HepG2 (cell line): ENCODE data around the gene ARHGAP26. TPM values are rescaled to one million over a fixed set of nuclear protein-coding genes. Genes with fewer than 3 reads are reported as not detected.

ENCODE experiments used
- CCDC6 ChIP-seq: sonication (generic); formaldehyde crosslinking; IDR thresholded peaks from 2 replicates; pipeline ENCODE4 v1.8.1; 2022; ENCODE audit warnings: mild to moderate bottlenecking, missing genetic modification reagents, moderate library complexity
- DZIP1 ChIP-seq: sonication (generic); formaldehyde crosslinking; IDR thresholded peaks from 2 replicates; pipeline ENCODE4 v1.5.0; 2020; ENCODE audit warnings: mild to moderate bottlenecking, missing genetic modification reagents
- JUNB ChIP-seq: sonication (generic); formaldehyde crosslinking; IDR thresholded peaks from 2 replicates; pipeline ENCODE4 v1.8.0; 2022; ENCODE audit warnings: missing genetic modification reagents, mild to moderate bottlenecking, borderline replicate concordance
- MTA3 ChIP-seq: sonication (generic); formaldehyde crosslinking; IDR thresholded peaks from 2 replicates; pipeline ENCODE4 v1.4.0; 2020; ENCODE audit warnings: missing genetic modification reagents
- SRSF9 ChIP-seq: fragments of 200-400 bp; formaldehyde crosslinking; IDR thresholded peaks from 2 replicates; pipeline ENCODE4 v1.6.1; 2018; ENCODE audit warnings: borderline replicate concordance, mild to moderate bottlenecking, low read depth, low read length; ENCODE audit not compliant: insufficient read depth, poor library complexity, severe bottlenecking
- U2AF2 ChIP-seq: fragments of 200-400 bp; formaldehyde crosslinking; IDR thresholded peaks from 2 replicates; pipeline ENCODE4 v1.6.1; 2017; ENCODE audit warnings: low read depth, mild to moderate bottlenecking, low read length
- YEATS4 ChIP-seq: sonication (generic); formaldehyde crosslinking; IDR thresholded peaks from 2 replicates; pipeline ENCODE4 v1.4.0; 2020; ENCODE audit warnings: missing genetic modification reagents, borderline replicate concordance
- ZBTB43 ChIP-seq: sonication (generic); formaldehyde crosslinking; conservative IDR thresholded peaks from 2 replicates; pipeline ENCODE4 v1.4.0; 2020; ENCODE audit warnings: missing genetic modification reagents
- ZNF282 ChIP-seq: fragments of 450-650 bp; IDR thresholded peaks from 2 replicates; pipeline ENCODE4 v1.6.1; 2018; ENCODE audit not compliant: partially characterized antibody
- ZNF879 ChIP-seq: sonication (generic); formaldehyde crosslinking; IDR thresholded peaks from 2 replicates; pipeline ENCODE4 v1.8.1; 2023; ENCODE audit warnings: missing genetic modification reagents
- polyA plus RNA-seq, 8 experiments: library from polyadenylated mRNA; depleted of rRNA in 3 of 8; stranded (reverse) in 7 of 8; unstranded in 1 of 8; fragments of >200 nt; fragmentation: Illumina TruSeq in 4 of 8; extraction: Trizol in 4 of 8; gene quantifications; 2 replicates each; pipeline versions ENCODE4 v1.2.1 to v1.2.3, GENCODE V29; 2011 to 2016; ENCODE audit warnings: low read depth in 4 of 8, missing spikeins in 1 of 8, mixed read lengths in 1 of 8; ENCODE audit not compliant: insufficient read depth in 1 of 8
- total RNA-seq, 5 experiments: library from RNA; depleted of rRNA; stranded (reverse); fragments of >200 nt; fragmentation: Illumina TruSeq; extraction: Trizol; gene quantifications; 2 replicates each; pipeline ENCODE4 v1.2.3, GENCODE V29; 2016; ENCODE audit warnings: low read depth in 1 of 5

ARHGAP26 gene
- total and polyA plus RNA-seq, 2 of the 13 experiments (the other 11 are each of a cell fraction or from before 2014, with no cell fraction given): 9.6 to 18.2 TPM

GRCh38 chr5:143172739-143173138, 402.6 kb downstream of the ARHGAP26 start (continued):
- TF ChIP-seq SRSF9: no peak
- TF ChIP-seq DZIP1: no peak
- TF ChIP-seq ZNF282: no peak
- TF ChIP-seq U2AF2: no peak
- no peak for TF ChIP-seq JUNB
- no peak for TF ChIP-seq CCDC6 (CRISPR knock-in tag)
- no peak for TF ChIP-seq YEATS4 (CRISPR knock-in tag)
- no peak for TF ChIP-seq ZBTB43 (CRISPR knock-in tag)
- TF ChIP-seq ZNF879 (CRISPR knock-in tag): no peak
- no peak for TF ChIP-seq MTA3 (CRISPR knock-in tag)
- TF ChIP-seq, all 625 proteins: peak for 0
